GM12878 (cell line): ENCODE measurements around the gene ANHX. TPM values are rescaled to one million over a fixed set of nuclear protein-coding genes. Genes with fewer than 3 reads are reported as not detected.

Source experiments
- ATAC-seq: fragments of 200-7000 bp; cut with Tn5 transposase; 3 replicates; pipeline ENCODE4 v1.9.1; 2020; ENCODE audit warnings: mild to moderate bottlenecking, moderate library complexity
- BruUV-seq: library from RNA; stranded (reverse); fragments of 400-500 nt; replicated peaks from 2 replicates; lab custom pipeline; 2021; lab: Mats Ljungman, UMichigan
- CTCF ChIA-PET: fragments of 300-600 bp; sonication (Branson Sonifier 250); formaldehyde crosslinking; extraction: SDS; loops from one replicate; lab custom pipeline; 2021; ENCODE audit warnings: inconsistent platforms; lab: Yijun Ruan, JAX
- POLR2A ChIA-PET: fragments of 350-600 bp; formaldehyde crosslinking; extraction: SDS; loops from one replicate; lab custom pipeline; 2021; ENCODE audit warnings: inconsistent platforms; lab: Charles Lee
- RAD21 ChIA-PET: fragments of 300-600 bp; sonication (Branson Sonifier 250); formaldehyde crosslinking; loops from one replicate; lab custom pipeline; 2023; ENCODE audit warnings: antibody characterized with exemption; ENCODE audit not compliant: unreplicated experiment; lab: Charles Lee
- SMC1A ChIA-PET: fragments of 300-600 bp; sonication (Branson Sonifier 250); formaldehyde crosslinking; loops from one replicate; lab custom pipeline; 2023; ENCODE audit not compliant: unreplicated experiment, uncharacterized antibody; lab: Charles Lee
- DNase-seq: peaks from one replicate; pipeline ENCODE4 v3.0.0-alpha.2; 2011; ENCODE audit warnings: low read depth, low spot score
- FAIRE-seq: peaks from 3 replicates; lab custom pipeline; 2011; peaks lifted over from hg19 to GRCh38; lab: Jason Lieb, UNC
- H2AFZ ChIP-seq: 2 replicates; pipeline ENCODE4 v1.6.0; 2011; ENCODE audit warnings: low read depth, low read length, control low read depth; ENCODE audit not compliant: control insufficient read depth
- H3K27ac ChIP-seq: 2 replicates; pipeline ENCODE4 v1.5.1; 2011; ENCODE audit warnings: control low read depth; ENCODE audit not compliant: control insufficient read depth, insufficient read depth
- H3K27me3 ChIP-seq, 2 experiments: replicated peaks in 1 of 2; 2 replicates each; pipeline versions ENCODE4 v1.6.0 to v1.6.1; 2011; ENCODE audit warnings: low read length in 1 of 2; ENCODE audit not compliant: control insufficient read depth in 2 of 2, insufficient read depth in 2 of 2
- H3K36me3 ChIP-seq, 2 experiments: 2 replicates each; pipeline ENCODE4 v1.5.1; 2011; ENCODE audit warnings: low read length in 1 of 2; ENCODE audit not compliant: control insufficient read depth in 2 of 2, insufficient read depth in 2 of 2
- H3K4me1 ChIP-seq: 2 replicates; pipeline ENCODE4 v1.6.1; 2011; ENCODE audit warnings: mild to moderate bottlenecking, low read length, moderate library complexity, mixed read lengths; ENCODE audit not compliant: control insufficient read depth, insufficient read depth
- H3K4me2 ChIP-seq: 2 replicates; pipeline ENCODE4 v1.6.0; 2011; ENCODE audit warnings: control low read depth; ENCODE audit not compliant: control insufficient read depth, insufficient read depth
- H3K4me3 ChIP-seq: fragments of 200-600 bp; sonication (generic); 2 replicates; pipeline ENCODE4 v1.5.1; 2016
- H3K79me2 ChIP-seq: 2 replicates; pipeline ENCODE4 v1.6.0; 2011; ENCODE audit warnings: low read length; ENCODE audit not compliant: control insufficient read depth, insufficient read depth
- H3K9ac ChIP-seq: 2 replicates; pipeline ENCODE4 v1.8.0; 2011; ENCODE audit warnings: low read length, control low read depth, mixed read lengths; ENCODE audit not compliant: control insufficient read depth, insufficient read depth
- H3K9me3 ChIP-seq: replicated peaks from 3 replicates; pipeline ENCODE4 v1.5.1; 2011; ENCODE audit warnings: mild to moderate bottlenecking, low read length; ENCODE audit not compliant: control insufficient read depth, insufficient read depth
- H4K20me1 ChIP-seq: 2 replicates; pipeline ENCODE4 v1.6.0; 2011; ENCODE audit not compliant: control insufficient read depth, insufficient read depth
- CHD1 ChIP-seq: IDR thresholded peaks from 2 replicates; pipeline ENCODE4 v1.6.1; 2012; ENCODE audit warnings: low read depth, low read length, improper control_type of control experiment
- HDGF ChIP-seq: fragments of 450-650 bp; IDR thresholded peaks from 2 replicates; pipeline ENCODE4 v1.6.1; 2016; ENCODE audit warnings: antibody characterized with exemption
- MXI1 ChIP-seq: fragments of 150-350 bp; IDR thresholded peaks from 2 replicates; pipeline ENCODE4 v1.6.1; 2011; ENCODE audit warnings: low read depth, mild to moderate bottlenecking, inconsistent platforms, low read length, improper control_type of control experiment
- MYC ChIP-seq: IDR thresholded peaks from 2 replicates; pipeline ENCODE4 v1.6.1; 2011; ENCODE audit warnings: mild to moderate bottlenecking, low read length, moderate library complexity, inconsistent platforms; ENCODE audit not compliant: insufficient read depth, insufficient replicate concordance, insufficient read length, severe bottlenecking
- PAX8 ChIP-seq: fragments of 450-650 bp; IDR thresholded peaks from 2 replicates; pipeline ENCODE4 v1.6.1; 2017; ENCODE audit warnings: mild to moderate bottlenecking, moderate library complexity
- POLR2AphosphoS2 ChIP-seq: IDR thresholded peaks from 2 replicates; pipeline ENCODE4 v1.6.1; 2011; ENCODE audit warnings: low read depth, mild to moderate bottlenecking, low read length, improper control_type of control experiment, moderate library complexity
- RUNX3 ChIP-seq: IDR thresholded peaks from 2 replicates; pipeline ENCODE4 v1.6.1; 2012; ENCODE audit warnings: low read length, inconsistent platforms
- SP1 ChIP-seq: IDR thresholded peaks from one replicate; pipeline ENCODE4 v1.6.1; 2011; ENCODE audit warnings: low read depth, low read length
- SRF ChIP-seq, 2 experiments: IDR thresholded peaks; 2 replicates each; pipeline ENCODE4 v1.6.1; 2011; ENCODE audit warnings: low read depth in 2 of 2, low read length in 2 of 2, mild to moderate bottlenecking in 1 of 2, moderate library complexity in 1 of 2
- SUZ12 ChIP-seq: fragments of 200-600 bp; sonication (generic); IDR thresholded peaks from one replicate; pipeline ENCODE4 v1.6.1; 2018; ENCODE audit warnings: antibody characterized with exemption, mild to moderate bottlenecking; ENCODE audit not compliant: unreplicated experiment
- TCF7 ChIP-seq: IDR thresholded peaks from 2 replicates; pipeline ENCODE4 v1.6.1; 2014; ENCODE audit warnings: antibody characterized with exemption, borderline replicate concordance
- USF2 ChIP-seq: IDR thresholded peaks from 2 replicates; pipeline ENCODE4 v1.6.1; 2011; ENCODE audit warnings: low read depth, low read length, improper control_type of control experiment, borderline replicate concordance
- ZNF622 ChIP-seq: fragments of 450-650 bp; IDR thresholded peaks from 2 replicates; pipeline ENCODE4 v1.6.1; 2017; ENCODE audit warnings: mild to moderate bottlenecking, inconsistent platforms
- WGBS: methylation state at CpG from one replicate; pipeline ENCODE4 v1.1.6; 2016; ENCODE audit warnings: low lambda C conversion rate; ENCODE audit not compliant: insufficient replicate concordance, insufficient coverage; ENCODE audit errors: missing lambda C conversion rate; 5-methylcytosine and 5-hydroxymethylcytosine counted together
- in situ Hi-C: fragments of 300-500 bp; cut with MboI; formaldehyde crosslinking; loops from 9 replicates; pipeline ENCODE4 v1.14.3; 2018; ENCODE audit warnings: mixed read lengths
- intact Hi-C: fragments of 100-400 bp; cut with micrococcal nuclease; formaldehyde crosslinking; loops from one replicate; pipeline ENCODE4 v1.14.2; 2022; ENCODE audit not compliant: unreplicated experiment
- polyA plus RNA-seq, 11 experiments: library from polyadenylated mRNA; depleted of rRNA in 4 of 11; unstranded in 6 of 11; stranded (reverse) in 5 of 11; fragments of >200 nt; fragmentation: Nextera tagmentation in 4 of 11; fragmentation: Illumina TruSeq in 1 of 11; extraction: Ambion mirVana in 4 of 11; extraction: Trizol in 1 of 11; gene quantifications; 1 replicate in 1 of 11; 2 replicates in 10 of 11; pipeline versions ENCODE4 v1.2.1 to v1.2.3, GENCODE V29; 2011 to 2016; ENCODE audit warnings: inconsistent platforms in 2 of 11, missing spikeins in 2 of 11, low read depth in 1 of 11
- total RNA-seq, 4 experiments: library from RNA; depleted of rRNA in 3 of 4; stranded (reverse); fragments of >200 nt in 3 of 4; fragmentation: Illumina TruSeq in 1 of 4; extraction: Trizol in 1 of 4; gene quantifications; 2 replicates each; pipeline versions ENCODE4 v1.2.1 to v1.2.3, GENCODE V29; 2013 to 2021
- TF ChIP-seq, protein P1 (sequence below), 3 experiments: IDR thresholded peaks in 2 of 3; conservative IDR thresholded peaks in 1 of 3; 2 replicates each; pipeline ENCODE4 v1.5.1; 2011; ENCODE audit warnings: low read depth in 3 of 3, low read length in 3 of 3, mild to moderate bottlenecking in 3 of 3, control low read depth in 2 of 3, moderate library complexity in 2 of 3, inconsistent platforms in 1 of 3, mixed read lengths in 1 of 3; ENCODE audit not compliant: control insufficient read depth in 2 of 3, insufficient read depth in 1 of 3; ENCODE audit errors: extremely low read depth in 1 of 3

The ANHX gene
- total and polyA plus RNA-seq, 10 of the 15 experiments (the other 5 are each of a cell fraction or from before 2014, with no cell fraction given): not detected

DNA sequence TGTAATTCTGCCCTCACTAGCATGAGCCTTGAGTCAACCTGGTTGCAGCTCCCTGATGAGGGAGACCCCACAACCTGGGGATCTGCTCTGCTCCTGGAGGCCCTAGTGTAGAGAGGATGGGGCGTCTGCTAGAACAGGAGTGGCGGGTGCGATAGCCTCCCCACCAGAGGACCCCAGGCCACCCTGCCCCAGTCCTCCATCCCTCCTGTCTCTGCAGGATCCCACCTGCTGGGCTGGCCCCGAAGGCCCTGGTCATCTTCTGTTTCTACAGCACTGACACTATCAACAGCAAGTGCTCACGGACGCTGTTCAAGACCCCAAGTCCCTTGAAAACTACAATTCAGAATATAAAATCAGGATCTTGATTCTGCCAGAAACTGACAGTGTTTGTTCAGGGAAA is 15.2 kb downstream of the ANHX start:
- ChIA-PET SMC1A (no interaction called here), RAD21 (no interaction called here), CTCF (no interaction called here), POLR2A (no interaction called here)
- Histone ChIP-seq H3K4me3 (no peak overlapping the region), H3K27ac (no peak overlapping the region), H3K9ac (no peak overlapping the region), H3K4me1 (no peaks in the 10 kb centered on the region), H4K20me1 (no peaks in the 10 kb centered on the region), H3K79me2 (no peaks in the 10 kb centered on the region), H3K36me3 (no peaks in the 10 kb centered on the region), H3K9me3 (peaks cover 3% of the 10 kb centered on the region; the same call in 2 of the 3 replicates), H2AFZ (no peak overlapping the region), H3K4me2 (no peak overlapping the region), H3K27me3 (no peaks in the 10 kb centered on the region)
- in situ Hi-C loops: no loop called here
- no TSS peak for BruUV-seq
- no peak for ATAC-seq
- 60% methylated on average over 3 of the region's 6 CpGs for WGBS
- TF ChIP-seq, protein P1, sequence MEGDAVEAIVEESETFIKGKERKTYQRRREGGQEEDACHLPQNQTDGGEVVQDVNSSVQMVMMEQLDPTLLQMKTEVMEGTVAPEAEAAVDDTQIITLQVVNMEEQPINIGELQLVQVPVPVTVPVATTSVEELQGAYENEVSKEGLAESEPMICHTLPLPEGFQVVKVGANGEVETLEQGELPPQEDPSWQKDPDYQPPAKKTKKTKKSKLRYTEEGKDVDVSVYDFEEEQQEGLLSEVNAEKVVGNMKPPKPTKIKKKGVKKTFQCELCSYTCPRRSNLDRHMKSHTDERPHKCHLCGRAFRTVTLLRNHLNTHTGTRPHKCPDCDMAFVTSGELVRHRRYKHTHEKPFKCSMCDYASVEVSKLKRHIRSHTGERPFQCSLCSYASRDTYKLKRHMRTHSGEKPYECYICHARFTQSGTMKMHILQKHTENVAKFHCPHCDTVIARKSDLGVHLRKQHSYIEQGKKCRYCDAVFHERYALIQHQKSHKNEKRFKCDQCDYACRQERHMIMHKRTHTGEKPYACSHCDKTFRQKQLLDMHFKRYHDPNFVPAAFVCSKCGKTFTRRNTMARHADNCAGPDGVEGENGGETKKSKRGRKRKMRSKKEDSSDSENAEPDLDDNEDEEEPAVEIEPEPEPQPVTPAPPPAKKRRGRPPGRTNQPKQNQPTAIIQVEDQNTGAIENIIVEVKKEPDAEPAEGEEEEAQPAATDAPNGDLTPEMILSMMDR (IDR thresholded peaks at IDR 0.05 in 2 of 3, conservative IDR thresholded peaks at IDR 0.05 in 1 of 3; ENCODE audit: control insufficient read depth in 2 of 3, extremely low read depth in 1 of 3, insufficient read depth in 1 of 3, low read depth in 3 of 3, low read length in 3 of 3): no peak
- no peak for TF ChIP-seq SRF (IDR thresholded peaks at IDR 0.05; ENCODE audit: low read depth in 2 of 2, low read length in 2 of 2)
- TF ChIP-seq HDGF: no peak
- TF ChIP-seq ZNF622: no peak
- no peak for TF ChIP-seq MYC
- TF ChIP-seq CHD1: no peak
- no peak for TF ChIP-seq SP1
- no peak for TF ChIP-seq RUNX3
- TF ChIP-seq POLR2AphosphoS2: no peak
- no peak for TF ChIP-seq PAX8
- no peak for TF ChIP-seq TCF7
- TF ChIP-seq SUZ12: no peak
- no peak for TF ChIP-seq MXI1
- TF ChIP-seq USF2: no peak
- intact Hi-C loops: no loop called here
- no peak for FAIRE-seq
- no peak for DNase-seq
